H9 (cell line): ENCODE results near the gene ONECUT3. TPM values are rescaled to one million over a fixed set of nuclear protein-coding genes. Genes with fewer than 3 reads are reported as not detected.

Experiments
- DNase-seq: peaks from one replicate; pipeline ENCODE4 v3.0.0-alpha.2; 2017
- H2AFZ ChIP-seq: one replicate; pipeline ENCODE4 v1.6.1; 2013; ENCODE audit warnings: mild to moderate bottlenecking, low read length, control low read depth, moderate library complexity
- H2AK5ac ChIP-seq: 2 replicates; pipeline ENCODE4 v1.6.1; 2013; ENCODE audit warnings: low read length, control low read depth, mixed read lengths; ENCODE audit not compliant: insufficient read length
- H2BK120ac ChIP-seq: one replicate; pipeline ENCODE4 v1.6.1; 2013; ENCODE audit warnings: low read depth, mild to moderate bottlenecking, low read length, control low read depth, inconsistent platforms; ENCODE audit not compliant: poor library complexity, severe bottlenecking
- H2BK12ac ChIP-seq: 2 replicates; pipeline ENCODE4 v1.6.1; 2013; ENCODE audit warnings: low read length, control low read depth, mixed read lengths, low read depth; ENCODE audit not compliant: insufficient read length
- H2BK15ac ChIP-seq: 2 replicates; pipeline ENCODE4 v1.6.1; 2013; ENCODE audit warnings: low read depth, low read length, control low read depth
- H2BK20ac ChIP-seq: one replicate; pipeline ENCODE4 v1.6.1; 2013; ENCODE audit warnings: low read depth, mild to moderate bottlenecking, low read length, control low read depth, inconsistent platforms; ENCODE audit not compliant: poor library complexity, severe bottlenecking
- H2BK5ac ChIP-seq: 2 replicates; pipeline ENCODE4 v1.6.1; 2013; ENCODE audit warnings: low read length, control low read depth, mixed read lengths; ENCODE audit not compliant: insufficient read length
- H3K14ac ChIP-seq: 2 replicates; pipeline ENCODE4 v1.6.1; 2013; ENCODE audit warnings: low read length, control low read depth; ENCODE audit not compliant: insufficient read depth
- H3K18ac ChIP-seq: 2 replicates; pipeline ENCODE4 v1.6.1; 2013; ENCODE audit warnings: low read depth, mild to moderate bottlenecking, mixed read lengths, low read length, control low read depth; ENCODE audit not compliant: insufficient read length
- H3K23ac ChIP-seq: 2 replicates; pipeline ENCODE4 v1.6.1; 2013; ENCODE audit warnings: low read length, control low read depth, mixed read lengths, low read depth; ENCODE audit not compliant: insufficient read length
- H3K23me2 ChIP-seq: 2 replicates; pipeline ENCODE4 v1.6.1; 2013; ENCODE audit warnings: low read depth, mild to moderate bottlenecking, mixed read lengths, low read length, control low read depth; ENCODE audit not compliant: insufficient read length, poor library complexity, severe bottlenecking
- H3K27ac ChIP-seq: 2 replicates; pipeline ENCODE4 v1.5.1; 2013; ENCODE audit warnings: low read length, control low read depth, mixed read lengths, low read depth; ENCODE audit not compliant: insufficient read length
- H3K27me3 ChIP-seq: 2 replicates; pipeline ENCODE4 v1.6.1; 2013; ENCODE audit warnings: low read length, control low read depth, inconsistent platforms; ENCODE audit not compliant: insufficient read depth
- H3K4ac ChIP-seq: 2 replicates; pipeline ENCODE4 v1.6.1; 2013; ENCODE audit warnings: low read depth, mild to moderate bottlenecking, control low read depth, inconsistent platforms, low read length, moderate library complexity
- H3K4me1 ChIP-seq: 2 replicates; pipeline ENCODE4 v1.6.1; 2013; ENCODE audit warnings: low read length, control low read depth, inconsistent platforms; ENCODE audit not compliant: insufficient read depth
- H3K4me2 ChIP-seq: 2 replicates; pipeline ENCODE4 v1.6.1; 2013; ENCODE audit warnings: low read length, control low read depth, mixed read lengths; ENCODE audit not compliant: insufficient read length, insufficient read depth
- H3K56ac ChIP-seq: 2 replicates; pipeline ENCODE4 v1.6.1; 2013; ENCODE audit warnings: low read depth, mild to moderate bottlenecking, mixed read lengths, low read length, control low read depth; ENCODE audit not compliant: insufficient read length
- H3K79me1 ChIP-seq: 2 replicates; pipeline ENCODE4 v1.6.1; 2013; ENCODE audit warnings: low read depth, mild to moderate bottlenecking, moderate library complexity, low read length, control low read depth, inconsistent platforms; ENCODE audit not compliant: insufficient read depth, poor library complexity, severe bottlenecking
- H3K79me2 ChIP-seq: 2 replicates; pipeline ENCODE4 v1.6.1; 2013; ENCODE audit warnings: low read length, control low read depth, inconsistent platforms; ENCODE audit not compliant: insufficient read depth
- H3K9ac ChIP-seq: 2 replicates; pipeline ENCODE4 v1.6.1; 2013; ENCODE audit warnings: low read length, control low read depth, mixed read lengths; ENCODE audit not compliant: insufficient read length; ENCODE audit errors: extremely low read depth
- H3K9me3 ChIP-seq: one replicate; pipeline ENCODE4 v1.6.1; 2013; ENCODE audit warnings: low read depth, low read length, inconsistent platforms; ENCODE audit not compliant: control insufficient read depth
- H3T11ph ChIP-seq: one replicate; pipeline ENCODE4 v1.6.1; 2013; ENCODE audit warnings: mild to moderate bottlenecking, low read length, control low read depth, inconsistent platforms
- H4K20me1 ChIP-seq: one replicate; pipeline ENCODE4 v1.6.1; 2013; ENCODE audit not compliant: control insufficient read depth, insufficient read length, insufficient read depth
- H4K5ac ChIP-seq: 2 replicates; pipeline ENCODE4 v1.6.1; 2013; ENCODE audit warnings: low read depth, mild to moderate bottlenecking, mixed read lengths, low read length, control low read depth; ENCODE audit not compliant: insufficient read length
- H4K8ac ChIP-seq: replicated peaks from 2 replicates; pipeline ENCODE4 v1.6.1; 2013; ENCODE audit warnings: low read length, control low read depth, mixed read lengths, low read depth; ENCODE audit not compliant: insufficient read length
- H4K91ac ChIP-seq: 2 replicates; pipeline ENCODE4 v1.6.1; 2013; ENCODE audit warnings: low read depth, mild to moderate bottlenecking, moderate library complexity, mixed read lengths, low read length, control low read depth; ENCODE audit not compliant: insufficient read length
- H3K27ac Mint-ChIP-seq, 3 experiments: 2 replicates in 2 of 3; 3 replicates in 1 of 3; pipeline ENCODE4 v1.8.0; 2020 to 2021; ENCODE audit warnings: mixed read lengths in 3 of 3, mild to moderate bottlenecking in 1 of 3, moderate library complexity in 1 of 3
- H3K27me3 Mint-ChIP-seq: 2 replicates; pipeline ENCODE4 v1.8.0; 2021; ENCODE audit warnings: low read depth, mild to moderate bottlenecking, moderate library complexity, mixed read lengths
- H3K36me3 Mint-ChIP-seq, 3 experiments: 2 replicates in 2 of 3; 3 replicates in 1 of 3; pipeline ENCODE4 v1.8.0; 2020 to 2021; ENCODE audit warnings: low read depth in 3 of 3, mixed read lengths in 3 of 3; ENCODE audit not compliant: insufficient read depth in 1 of 3
- H3K4me1 Mint-ChIP-seq, 2 experiments: 2 replicates each; pipeline ENCODE4 v1.8.0; 2020; ENCODE audit warnings: mixed read lengths in 2 of 2
- H3K4me3 Mint-ChIP-seq, 2 experiments: 2 replicates in 1 of 2; 3 replicates in 1 of 2; pipeline ENCODE4 v1.8.0; 2020 to 2021; ENCODE audit warnings: mild to moderate bottlenecking in 2 of 2, mixed read lengths in 2 of 2, moderate library complexity in 1 of 2
- H3K9me3 Mint-ChIP-seq, 2 experiments: 2 replicates in 1 of 2; 3 replicates in 1 of 2; pipeline ENCODE4 v1.8.0; 2020; ENCODE audit warnings: mild to moderate bottlenecking in 2 of 2, mixed read lengths in 2 of 2, moderate library complexity in 1 of 2
- CTCF ChIP-seq: fragments of 200-600 bp; sonication (generic); conservative IDR thresholded peaks from 3 replicates; pipeline ENCODE4 v1.8.0; 2021; ENCODE audit warnings: antibody characterized with exemption, mild to moderate bottlenecking
- WGBS: extraction: QIAGEN DNeasy Blood & Tissue Kit; methylation state at CpG from one replicate; pipeline ENCODE4 v1.1.7; 2013; ENCODE audit warnings: missing lambda C conversion rate, low lambda C conversion rate, mixed read lengths; ENCODE audit not compliant: insufficient read length; ENCODE audit errors: extremely low coverage; 5-methylcytosine and 5-hydroxymethylcytosine counted together
- total RNA-seq: library from RNA; stranded (reverse); gene quantifications from 2 replicates; pipeline ENCODE4 v1.2.1, GENCODE V29; 2021

ONECUT3 gene
- total RNA-seq, 1 experiment from 2014 or later, result 0.04 TPM

GRCh38 chr19:1791879-1792278 is 38.6 kb downstream of the ONECUT3 start:
- no peak for DNase-seq
- Mint-ChIP-seq H3K4me1 (peaks cover 8 to 12% of the 10 kb centered on the region in 2 experiments), H3K27me3 (peaks cover 24% of the 10 kb centered on the region), H3K27ac (no peak overlapping the region), H3K4me3 (no peak overlapping the region), H3K9me3 (peaks cover 3 to 11% of the 10 kb centered on the region in 2 experiments; a peak in 4 of 5 replicates), H3K36me3 (no peaks in the 10 kb centered on the region)
- Histone ChIP-seq H2BK12ac (no peak overlapping the region), H2BK120ac (no peak overlapping the region), H4K20me1 (no peaks in the 10 kb centered on the region), H3K4me2 (no peak overlapping the region), H3K4me1 (0 out of 2 replicates have a peak, but pooled peaks cover 2% of the 10 kb centered on the region), H3K27me3 (no peaks in the 10 kb centered on the region), H2BK15ac (no peak overlapping the region), H3K56ac (no peak overlapping the region), H2BK20ac (no peak overlapping the region), H3K27ac (no peak overlapping the region), H2BK5ac (no peak overlapping the region), H3K79me2 (no peaks in the 10 kb centered on the region), H3K23me2 (peaks cover 3% of the 10 kb centered on the region), H4K8ac (no peak overlapping the region), H3K14ac (no peak overlapping the region), H2AFZ (no peak overlapping the region), H3K79me1 (no peaks in the 10 kb centered on the region), H3K9me3 (no peaks in the 10 kb centered on the region), H3K23ac (no peak overlapping the region), H4K91ac (no peak overlapping the region), H3K18ac (no peak overlapping the region), H3K4ac (no peak overlapping the region), H3K9ac (no peak overlapping the region), H2AK5ac (no peak overlapping the region), H3T11ph (no peak overlapping the region), H4K5ac (no peak overlapping the region)
- no CpG with 5 or more reads among the region's 14 CpGs for WGBS
- TF ChIP-seq CTCF, result no peak; the same call in 2 of the 3 replicates
